H1 (cell line): ENCODE results near the gene ZBTB7B. TPM values are rescaled to one million over a fixed set of nuclear protein-coding genes. Genes with fewer than 3 reads are reported as not detected.

Experiments used
- CTCF ChIA-PET: fragments of 300-600 bp; sonication (Branson Sonifier 250); formaldehyde crosslinking; loops from one replicate; lab custom pipeline; 2021; ENCODE audit not compliant: partially characterized antibody; lab: Charles Lee
- POLR2A ChIA-PET: fragments of 300-600 bp; sonication (Branson Sonifier 250); formaldehyde crosslinking; loops from one replicate; lab custom pipeline; 2021; ENCODE audit warnings: inconsistent platforms; ENCODE audit not compliant: partially characterized antibody; lab: Charles Lee
- DNase-seq, 2 experiments: peaks; one replicate each; pipeline versions ENCODE4 v3.0.0 to v3.0.0-alpha.2; 2010 to 2022; ENCODE audit warnings: low spot score in 2 of 2, low read depth in 1 of 2, mixed read lengths in 1 of 2
- FAIRE-seq: peaks from 2 replicates; lab custom pipeline; 2011; peaks lifted over from hg19 to GRCh38; lab: Jason Lieb, UNC
- H2AFZ ChIP-seq: 2 replicates; pipeline ENCODE4 v1.8.1; 2012; ENCODE audit warnings: low read length, inconsistent platforms
- H2AK5ac ChIP-seq: 2 replicates; pipeline ENCODE4 v1.6.1; 2013; ENCODE audit warnings: low read depth, low read length
- H2BK120ac ChIP-seq: replicated peaks from 2 replicates; pipeline ENCODE3; 2013; ENCODE audit warnings: low read depth, low read length, inconsistent platforms
- H2BK12ac ChIP-seq: 2 replicates; pipeline ENCODE4 v1.6.1; 2013; ENCODE audit warnings: low read depth, low read length
- H2BK15ac ChIP-seq: 2 replicates; pipeline ENCODE4 v1.6.1; 2013; ENCODE audit warnings: low read length
- H2BK20ac ChIP-seq: 2 replicates; pipeline ENCODE4 v1.6.1; 2013; ENCODE audit warnings: low read length
- H2BK5ac ChIP-seq: 2 replicates; pipeline ENCODE4 v1.6.1; 2013; ENCODE audit warnings: low read depth, low read length
- H3K14ac ChIP-seq: 2 replicates; pipeline ENCODE4 v1.6.1; 2013; ENCODE audit warnings: inconsistent platforms; ENCODE audit not compliant: insufficient read length
- H3K18ac ChIP-seq: 2 replicates; pipeline ENCODE4 v1.6.1; 2013; ENCODE audit warnings: low read length; ENCODE audit errors: extremely low read depth
- H3K23ac ChIP-seq: 2 replicates; pipeline ENCODE4 v1.6.1; 2013; ENCODE audit warnings: inconsistent platforms; ENCODE audit not compliant: insufficient read length
- H3K23me2 ChIP-seq: 2 replicates; pipeline ENCODE4 v1.6.1; 2013; ENCODE audit warnings: low read depth, low read length
- H3K27ac ChIP-seq: 2 replicates; pipeline ENCODE4 v1.6.1; 2011; ENCODE audit warnings: low read depth, low read length, inconsistent platforms
- H3K27me3 ChIP-seq, 4 experiments: replicated peaks in 1 of 4; 1 replicate in 1 of 4; 2 replicates in 3 of 4; pipeline versions ENCODE4 v1.6.1 to v1.8.1; 2011 to 2013; ENCODE audit warnings: low read length in 3 of 4, mild to moderate bottlenecking in 3 of 4, inconsistent platforms in 2 of 4, mixed read lengths in 2 of 4, moderate library complexity in 1 of 4; ENCODE audit not compliant: control insufficient read depth in 3 of 4, insufficient read depth in 3 of 4; ENCODE audit errors: extremely low read depth in 1 of 4
- H3K36me3 ChIP-seq, 4 experiments: 2 replicates each; pipeline versions ENCODE4 v1.6.1 to v1.8.1; 2011 to 2013; ENCODE audit warnings: mild to moderate bottlenecking in 4 of 4, low read length in 3 of 4, moderate library complexity in 2 of 4, control low read depth in 1 of 4, inconsistent platforms in 1 of 4; ENCODE audit not compliant: insufficient read depth in 4 of 4, control insufficient read depth in 2 of 4
- H3K4ac ChIP-seq: replicated peaks from 2 replicates; pipeline ENCODE3; 2013; ENCODE audit warnings: low read length, low read depth, mixed read lengths, inconsistent platforms; ENCODE audit not compliant: insufficient read length
- H3K4me1 ChIP-seq, 4 experiments: replicated peaks in 1 of 4; 1 replicate in 1 of 4; 2 replicates in 3 of 4; pipeline versions ENCODE4 v1.6.1 to v1.8.1; 2011 to 2013; ENCODE audit warnings: low read length in 3 of 4, inconsistent platforms in 2 of 4, mixed read lengths in 1 of 4; ENCODE audit not compliant: insufficient read depth in 4 of 4, control insufficient read depth in 3 of 4
- H3K4me2 ChIP-seq, 2 experiments: 2 replicates each; pipeline versions ENCODE4 v1.6.1 to v1.8.1; 2011 to 2013; ENCODE audit warnings: low read depth in 2 of 2, low read length in 2 of 2, control low read depth in 1 of 2, inconsistent platforms in 1 of 2, mild to moderate bottlenecking in 1 of 2; ENCODE audit not compliant: insufficient read depth in 1 of 2
- H3K4me3 ChIP-seq, 4 experiments: fragments of 200-600, 300-600 bp in 1 of 4; sonication (generic), shearing (Covaris generic), sonication (Bioruptor Twin) in 1 of 4; 2 replicates each; pipeline versions ENCODE4 v1.5.1 to v1.8.1; 2011 to 2016; ENCODE audit warnings: low read length in 4 of 4, low read depth in 3 of 4, control low read depth in 2 of 4, inconsistent platforms in 2 of 4, mild to moderate bottlenecking in 2 of 4, mixed read lengths in 1 of 4, moderate library complexity in 1 of 4; ENCODE audit not compliant: insufficient read depth in 2 of 4; ENCODE audit errors: extremely low read depth in 1 of 4
- H3K56ac ChIP-seq: replicated peaks from 2 replicates; pipeline ENCODE3; 2013; ENCODE audit warnings: low read depth, mild to moderate bottlenecking, mixed read lengths, low read length, inconsistent platforms; ENCODE audit not compliant: insufficient read length
- H3K79me1 ChIP-seq: 2 replicates; pipeline ENCODE4 v1.6.1; 2013; ENCODE audit warnings: low read depth, low read length, control low read depth
- H3K79me2 ChIP-seq, 2 experiments: 2 replicates each; pipeline versions ENCODE4 v1.6.1 to v1.8.1; 2012 to 2013; ENCODE audit warnings: low read length in 2 of 2, mild to moderate bottlenecking in 2 of 2, inconsistent platforms in 1 of 2; ENCODE audit not compliant: insufficient read depth in 2 of 2, control insufficient read depth in 1 of 2
- H3K9ac ChIP-seq, 4 experiments: replicated peaks in 1 of 4; 1 replicate in 1 of 4; 2 replicates in 3 of 4; pipeline versions ENCODE4 v1.6.1 to v1.8.1; 2011 to 2013; ENCODE audit warnings: low read depth in 3 of 4, low read length in 3 of 4, control low read depth in 2 of 4, mild to moderate bottlenecking in 2 of 4, moderate library complexity in 2 of 4, inconsistent platforms in 1 of 4; ENCODE audit errors: extremely low read depth in 1 of 4
- H3K9me3 ChIP-seq, 2 experiments: 2 replicates each; pipeline versions ENCODE4 v1.6.1 to v1.8.1; 2012 to 2013; ENCODE audit warnings: mild to moderate bottlenecking in 2 of 2, moderate library complexity in 2 of 2, control low read depth in 1 of 2, inconsistent platforms in 1 of 2, low read depth in 1 of 2, low read length in 1 of 2, mixed read lengths in 1 of 2; ENCODE audit not compliant: insufficient read depth in 2 of 2
- H4K20me1 ChIP-seq, 2 experiments: replicated peaks in 1 of 2; 2 replicates each; pipeline versions ENCODE3 to v1.8.1; 2011 to 2013; ENCODE audit warnings: inconsistent platforms in 2 of 2, low read length in 2 of 2, mild to moderate bottlenecking in 1 of 2; ENCODE audit not compliant: insufficient read depth in 2 of 2, control insufficient read depth in 1 of 2
- H4K5ac ChIP-seq: 2 replicates; pipeline ENCODE4 v1.6.1; 2013; ENCODE audit warnings: low read length, low read depth, mixed read lengths, inconsistent platforms; ENCODE audit not compliant: insufficient read length
- H4K8ac ChIP-seq: 2 replicates; pipeline ENCODE4 v1.8.0; 2013; ENCODE audit warnings: mild to moderate bottlenecking, moderate library complexity, low read length, inconsistent platforms; ENCODE audit not compliant: insufficient read depth; ENCODE audit errors: extremely low read depth
- H4K91ac ChIP-seq: replicated peaks from 2 replicates; pipeline ENCODE3; 2013; ENCODE audit warnings: low read length, mixed read lengths, inconsistent platforms; ENCODE audit not compliant: insufficient read length
- CEBPB ChIP-seq: IDR thresholded peaks from 2 replicates; pipeline ENCODE4 v1.6.1; 2012; ENCODE audit warnings: low read depth, low read length
- EP300 ChIP-seq, 2 experiments: IDR thresholded peaks; 1 replicate in 1 of 2; 2 replicates in 1 of 2; pipeline ENCODE4 v1.6.1; 2011 to 2012; ENCODE audit warnings: low read depth in 2 of 2, low read length in 2 of 2, mild to moderate bottlenecking in 2 of 2, borderline replicate concordance in 1 of 2, inconsistent platforms in 1 of 2, moderate library complexity in 1 of 2
- KDM1A ChIP-seq: fragments of 200-600, 300-600 bp; sonication (generic); IDR thresholded peaks from 2 replicates; pipeline ENCODE4 v1.7.1; 2016; ENCODE audit warnings: mild to moderate bottlenecking, low read length, borderline replicate concordance
- NRF1 ChIP-seq: IDR thresholded peaks from 2 replicates; pipeline ENCODE4 v1.6.1; 2011; ENCODE audit warnings: mild to moderate bottlenecking, low read depth, low read length, improper control_type of control experiment
- SIX5 ChIP-seq: IDR thresholded peaks from 2 replicates; pipeline ENCODE4 v1.6.1; 2011; ENCODE audit warnings: mild to moderate bottlenecking, low read depth, low read length
- WGBS, 2 experiments: shearing (Covaris generic) in 1 of 2; methylation state at CpG; one replicate each; pipeline versions ENCODE4 v1.1.6 to v1.1.7; 2013 to 2015; ENCODE audit warnings: low lambda C conversion rate in 2 of 2, mixed read lengths in 2 of 2, inconsistent platforms in 1 of 2, low coverage in 1 of 2, missing lambda C conversion rate in 1 of 2; ENCODE audit not compliant: insufficient replicate concordance in 2 of 2, insufficient coverage in 1 of 2, insufficient read length in 1 of 2; ENCODE audit errors: extremely low coverage in 1 of 2, missing lambda C conversion rate in 1 of 2; 5-methylcytosine and 5-hydroxymethylcytosine counted together
- polyA plus RNA-seq, 7 experiments: library from polyadenylated mRNA; depleted of rRNA in 3 of 7; stranded (reverse) in 5 of 7; unstranded in 2 of 7; fragments of >200 nt in 5 of 7; fragments of 200-250 nt in 2 of 7; gene quantifications; 1 replicate in 5 of 7; 2 replicates in 1 of 7; 4 replicates in 1 of 7; pipeline versions ENCODE4 v1.2.1 to v1.2.3, GENCODE V29; 2011 to 2013; ENCODE audit warnings: missing spikeins in 2 of 7, mixed read lengths in 2 of 7
- total RNA-seq: library from RNA; stranded (reverse); fragmentation: NEBNext Ultra II Directional; extraction: Animal tissue kit (Norgen Biotek cat#: 25700); gene quantifications from 2 replicates; pipeline ENCODE4 v1.2.1, GENCODE V29; 2021

The ZBTB7B gene
- total and polyA plus RNA-seq, 2 of the 8 experiments (the other 6 are each of a cell fraction or from before 2014, with no cell fraction given): 24.5 to 36.9 TPM

DNA sequence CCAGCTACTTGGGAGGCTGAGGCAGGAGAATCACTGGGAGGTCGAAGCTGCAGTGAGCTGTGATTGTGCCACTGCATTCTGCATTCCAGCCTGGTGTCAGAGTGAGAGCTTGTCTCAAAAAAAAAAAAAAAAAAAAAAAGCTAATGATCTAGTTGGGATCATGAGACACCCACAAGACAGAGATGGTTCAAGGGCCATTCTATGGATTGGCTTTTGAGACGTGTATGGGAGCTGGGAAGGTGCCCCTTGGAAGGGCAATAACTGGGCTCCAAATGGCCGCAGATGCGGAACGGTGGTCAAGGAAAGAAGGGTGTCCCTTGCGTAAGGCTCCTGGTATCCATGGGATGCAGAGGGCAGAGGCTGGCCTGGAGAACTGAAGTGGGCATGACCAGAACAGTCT, 41.8 kb downstream of the ZBTB7B start:
- Histone ChIP-seq H4K20me1 (no peaks in the 10 kb centered on the region), H3K14ac (no peak overlapping the region), H3K23ac (no peak overlapping the region), H3K79me1 (no peaks in the 10 kb centered on the region; the same call in 1 of the 2 replicates), H2BK5ac (peak overlapping the region; percentile 68), H4K91ac (peak overlapping the region; percentile 4), H2BK12ac (peak overlapping the region; percentile 81; the same call in 1 of the 2 replicates), H3K9me3 (no peaks in the 10 kb centered on the region), H3K27me3 (no peaks in the 10 kb centered on the region; a peak in 2 of 7 replicates), H3K23me2 (no peaks in the 10 kb centered on the region; the same call in 1 of the 2 replicates), H3K4me2 (no peak overlapping the region), H4K5ac (no peak overlapping the region), H2BK120ac (no peak overlapping the region), H3K79me2 (no peaks in the 10 kb centered on the region), H2BK20ac (peak overlapping the region; percentile 55; the same call in 1 of the 2 replicates), H3K36me3 (no peaks in the 10 kb centered on the region), H2AK5ac (no peak overlapping the region; the same call in 1 of the 2 replicates), H3K4ac (peak overlapping the region; percentile 11), H3K27ac (no peak overlapping the region), H2AFZ (no peak overlapping the region), H3K4me1 (peaks cover 0 to 11% (median 3%) of the 10 kb centered on the region in 4 experiments; a peak in 4 of 7 replicates), H4K8ac (peak overlapping the region; percentile 39), H3K4me3 (no peak overlapping the region), H3K56ac (no peak overlapping the region), H3K9ac (no peak overlapping the region), H3K18ac (no peak overlapping the region), H2BK15ac (peak overlapping the region; percentile 55)
- CTCF ChIA-PET: interaction anchor here (0.5 to 32.4 kb wide), 19 partner anchors 13 to 563 kb away, joined by 3 to 907 read pairs (median 4); partner anchors contain the start of genes ADAM15, DCST1, DCST2 and EFNA3
- DNase-seq (no peak), FAIRE-seq (no peak)
- POLR2A ChIA-PET: interaction anchor here (1.1 to 3.1 kb wide), 7 partner anchors 24 to 149 kb away, joined by 3 to 11 read pairs (median 4); partner anchors contain the start of genes PBXIP1 and SLC50A1
- WGBS, 2 experiments: 98% methylated on average over 5 of the region's 6 CpGs; no CpG with 5 or more reads in 1 of the 2 experiments
- TF ChIP-seq CEBPB (no peak), EP300 (IDR thresholded peaks at IDR 0.05; ENCODE audit: borderline replicate concordance in 1 of 2, low read depth in 2 of 2, low read length in 2 of 2) (no peak), SIX5 (no peak), KDM1A (no peak), NRF1 (no peak)
